Keratinocyte (primary cell): ENCODE results near the gene C1QTNF3. TPM values are rescaled to one million over a fixed set of nuclear protein-coding genes. Genes with fewer than 3 reads are reported as not detected.

Experiments
- DNase-seq: peaks from one replicate; pipeline ENCODE4 v3.0.0-alpha.2; 2011; ENCODE audit warnings: low read depth, missing footprints, low spot score
- FAIRE-seq: peaks from 2 replicates; lab custom pipeline; 2011; peaks lifted over from hg19 to GRCh38; lab: Jason Lieb, UNC
- H2AFZ ChIP-seq: 2 replicates; pipeline ENCODE4 v1.6.0; 2012; ENCODE audit warnings: low read length, control low read depth, inconsistent platforms; ENCODE audit not compliant: control insufficient read depth
- H3K27ac ChIP-seq: 2 replicates; pipeline ENCODE4 v1.5.1; 2011; ENCODE audit warnings: low read length; ENCODE audit not compliant: control insufficient read depth, insufficient read depth
- H3K27me3 ChIP-seq: 3 replicates; pipeline ENCODE4 v1.6.0; 2011; ENCODE audit warnings: low read length; ENCODE audit not compliant: control insufficient read depth, insufficient read depth; ENCODE audit errors: extremely low read depth
- H3K36me3 ChIP-seq, 2 experiments: 2 replicates in 1 of 2; 3 replicates in 1 of 2; pipeline ENCODE4 v1.5.1; 2011; ENCODE audit warnings: low read length in 2 of 2, mild to moderate bottlenecking in 1 of 2; ENCODE audit not compliant: control insufficient read depth in 2 of 2, insufficient read depth in 2 of 2; ENCODE audit errors: extremely low read depth in 1 of 2
- H3K4me1 ChIP-seq: 3 replicates; pipeline ENCODE4 v1.5.1; 2011; ENCODE audit warnings: low read length; ENCODE audit not compliant: control insufficient read depth, insufficient read depth; ENCODE audit errors: extremely low read depth
- H3K4me2 ChIP-seq: 3 replicates; pipeline ENCODE4 v1.6.0; 2011; ENCODE audit warnings: low read depth, low read length; ENCODE audit not compliant: control insufficient read depth, insufficient read depth; ENCODE audit errors: extremely low read depth
- H3K4me3 ChIP-seq, 3 experiments: fragments of 200-600 bp in 1 of 3; sonication (generic) in 1 of 3; 2 replicates in 2 of 3; 3 replicates in 1 of 3; pipeline ENCODE4 v1.5.1; 2011 to 2016; ENCODE audit warnings: low read length in 3 of 3, mild to moderate bottlenecking in 3 of 3, control low read depth in 2 of 3, inconsistent platforms in 1 of 3, low read depth in 1 of 3, mixed read lengths in 1 of 3, mixed run types in 1 of 3, moderate library complexity in 1 of 3; ENCODE audit not compliant: control insufficient read depth in 2 of 3, insufficient read depth in 2 of 3; ENCODE audit errors: extremely low read depth in 1 of 3
- H3K79me2 ChIP-seq: 2 replicates; pipeline ENCODE4 v1.6.0; 2012; ENCODE audit warnings: low read length; ENCODE audit not compliant: control insufficient read depth, insufficient read depth
- H3K9ac ChIP-seq: 3 replicates; pipeline ENCODE4 v1.6.0; 2011; ENCODE audit warnings: low read length; ENCODE audit not compliant: control insufficient read depth, insufficient read depth; ENCODE audit errors: extremely low read depth
- H3K9me1 ChIP-seq: 3 replicates; pipeline ENCODE4 v1.6.0; 2011; ENCODE audit warnings: low read length; ENCODE audit not compliant: control insufficient read depth, insufficient read depth; ENCODE audit errors: extremely low read depth
- H3K9me3 ChIP-seq: 2 replicates; pipeline ENCODE4 v1.5.1; 2012; ENCODE audit warnings: low read depth, low read length; ENCODE audit not compliant: control insufficient read depth
- H4K20me1 ChIP-seq: 3 replicates; pipeline ENCODE4 v1.6.0; 2011; ENCODE audit warnings: low read length; ENCODE audit not compliant: control insufficient read depth, insufficient read depth; ENCODE audit errors: extremely low read depth
- CTCF ChIP-seq, 3 experiments: IDR thresholded peaks in 1 of 3; conservative IDR thresholded peaks in 1 of 3; optimal IDR thresholded peaks in 1 of 3; 2 replicates in 2 of 3; 3 replicates in 1 of 3; pipeline versions ENCODE3 to v1.5.1; 2011; ENCODE audit warnings: low read length in 3 of 3, mild to moderate bottlenecking in 3 of 3, moderate library complexity in 2 of 3, control low read depth in 1 of 3, inconsistent platforms in 1 of 3; ENCODE audit not compliant: insufficient read depth in 2 of 3; ENCODE audit errors: extremely low read depth in 1 of 3
- EZH2 ChIP-seq: IDR thresholded peaks from one replicate; pipeline ENCODE4 v1.6.1; 2012; ENCODE audit warnings: inconsistent platforms, mild to moderate bottlenecking, low read length, moderate library complexity
- dilution Hi-C: fragments of 300-500 bp; cut with MboI; formaldehyde crosslinking; loops from one replicate; pipeline ENCODE4 v1.7.0; 2020; ENCODE audit warnings: low sequenced_read_pairs; ENCODE audit not compliant: extremely low pct_ligation_motif_present
- polyA plus RNA-seq, 5 experiments: library from polyadenylated mRNA; depleted of rRNA in 3 of 5; stranded (reverse) in 3 of 5; stranded (forward) in 1 of 5; unstranded in 1 of 5; fragments of >200 nt; gene quantifications; 1 replicate in 1 of 5; 2 replicates in 3 of 5; 3 replicates in 1 of 5; pipeline versions ENCODE4 v1.2.1 to v1.2.3, GENCODE V29; 2011 to 2012; ENCODE audit warnings: missing spikeins in 2 of 5, low read depth in 1 of 5, low replicate concordance in 1 of 5

C1QTNF3 gene
- polyA plus RNA-seq, 1 donor (not counting 4 experiments of a cell fraction or from before 2014, with no cell fraction given), result 1.0 TPM

- no peak overlapping the region for H3K9ac ChIP-seq
- TF ChIP-seq EZH2 (no peak), CTCF (optimal IDR thresholded peaks at IDR 0.05 in 1 of 3, IDR thresholded peaks at IDR 0.05 in 1 of 3, conservative IDR thresholded peaks at IDR 0.05 in 1 of 3; ENCODE audit: extremely low read depth in 1 of 3, insufficient read depth in 2 of 3, low read length in 3 of 3) (no peak)
- H3K9me3 ChIP-seq, result no peaks in the 10 kb centered on the region
- H3K4me1 ChIP-seq, result peaks cover 13% of the 10 kb centered on the region
- no peaks in the 10 kb centered on the region for H3K27me3 ChIP-seq
- H3K9me1 ChIP-seq, result no peaks in the 10 kb centered on the region
- H3K4me3 ChIP-seq, result no peak overlapping the region
- peaks cover 5 to 13% of the 10 kb centered on the region in 2 experiments for H3K36me3 ChIP-seq
- DNase-seq (no peak), FAIRE-seq (no peak)
- dilution Hi-C loops, result no loop called here
- H4K20me1 ChIP-seq, result no peaks in the 10 kb centered on the region
- H3K4me2 ChIP-seq, result no peak overlapping the region
- peaks cover 2% of the 10 kb centered on the region for H3K79me2 ChIP-seq
- H3K27ac ChIP-seq, result no peak overlapping the region
- H2AFZ ChIP-seq, result no peak overlapping the region
These were observed 40.2 kb downstream of the C1QTNF3 start for GRCh38 chr5:34002629-34003328.

- Histone ChIP-seq H3K9ac (no peak overlapping the region), H3K9me3 (no peaks in the 10 kb centered on the region), H3K27ac (no peak overlapping the region), H2AFZ (no peak overlapping the region), H3K27me3 (no peaks in the 10 kb centered on the region), H3K4me1 (peaks cover 4% of the 10 kb centered on the region), H4K20me1 (no peaks in the 10 kb centered on the region), H3K36me3 (peaks cover 5 to 13% of the 10 kb centered on the region in 2 experiments), H3K4me2 (no peak overlapping the region), H3K9me1 (no peaks in the 10 kb centered on the region), H3K4me3 (no peak overlapping the region), H3K79me2 (no peaks in the 10 kb centered on the region)
- TF ChIP-seq CTCF (optimal IDR thresholded peaks at IDR 0.05 in 1 of 3, IDR thresholded peaks at IDR 0.05 in 1 of 3, conservative IDR thresholded peaks at IDR 0.05 in 1 of 3; ENCODE audit: extremely low read depth in 1 of 3, insufficient read depth in 2 of 3, low read length in 3 of 3), result no peak
- no peak for TF ChIP-seq EZH2
- DNase-seq (no peak), FAIRE-seq (no peak)
- dilution Hi-C loops, result no loop called here
These were observed 41.7 kb downstream of the C1QTNF3 start for GRCh38 chr5:34001241-34001841.
